GM18519 (cell line): ENCODE data around the gene GMDS.

Experiments
- ATAC-seq: cut with Tn5 transposase; IDR thresholded peaks from one replicate; pipeline ENCODE4 v1.9.1; 2021; ENCODE audit warnings: mild to moderate bottlenecking, moderate library complexity; ENCODE audit not compliant: unreplicated experiment, low FRiP score

The GMDS gene

GRCh38 chr6:2054516-2055067 is 190.8 kb downstream of the GMDS start:
- no peak for ATAC-seq

GRCh38 chr6:2053691-2054090 is 191.7 kb downstream of the GMDS start:
- ATAC-seq = no peak

DNA sequence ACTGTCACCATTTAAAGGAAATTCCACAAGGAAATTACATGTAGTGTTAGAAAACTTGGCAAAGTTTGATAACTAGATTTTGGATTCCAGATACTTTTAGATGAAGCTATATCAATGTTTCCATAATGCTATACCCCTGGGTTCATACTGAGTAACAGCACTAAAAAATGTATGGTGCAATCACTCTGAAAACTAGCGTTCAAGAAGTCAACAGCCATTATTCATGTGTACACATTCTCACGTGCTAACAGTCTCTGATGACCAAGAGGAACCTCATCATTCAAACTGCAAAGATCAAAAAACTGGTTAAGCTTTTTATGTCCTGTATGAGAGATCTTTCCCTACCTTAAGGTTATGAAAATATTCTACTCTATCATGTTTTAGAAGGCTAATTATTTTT is 197.6 kb downstream of the GMDS start:
- no peak for ATAC-seq

GRCh38 chr6:2044192-2044591 is 201.2 kb downstream of the GMDS start:
- no peak for ATAC-seq

GRCh38 chr6:2042956-2043648 is 202.3 kb downstream of the GMDS start:
- no peak for ATAC-seq

GRCh38 chr6:2038092-2038491 is 207.3 kb downstream of the GMDS start:
- ATAC-seq = no peak

DNA sequence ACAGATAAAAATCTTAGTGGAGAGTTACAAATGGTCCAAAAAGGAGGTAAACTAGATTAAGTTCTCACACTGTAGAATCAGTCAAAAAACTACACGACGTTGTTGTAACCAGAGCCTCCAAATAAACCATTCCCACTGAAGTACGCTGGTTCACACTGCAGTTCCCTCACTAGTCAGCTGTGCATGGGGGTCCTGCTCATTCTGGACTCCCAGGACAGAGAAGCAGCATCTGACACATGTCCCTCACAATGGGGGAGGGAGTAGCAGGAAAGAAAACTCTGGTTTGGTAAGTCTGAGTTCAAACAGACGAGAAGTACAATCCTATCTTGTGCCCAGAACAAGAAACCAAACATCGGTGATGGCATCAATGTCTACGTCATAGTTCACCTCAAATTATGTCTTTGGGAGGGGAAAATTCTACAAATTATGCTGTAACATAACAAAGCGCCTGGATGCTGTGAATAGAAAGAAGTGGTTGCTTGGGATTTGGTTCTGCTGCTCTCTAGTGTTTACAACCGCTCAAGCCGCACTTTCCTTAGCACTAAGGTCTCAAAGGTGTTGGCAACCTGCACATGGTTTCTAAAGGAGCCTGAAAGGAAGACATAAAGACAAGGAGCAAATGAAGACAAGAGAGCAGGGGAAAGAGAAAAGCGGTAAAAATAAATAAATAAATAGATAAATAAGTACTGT is 208.0 kb downstream of the GMDS start:
- ATAC-seq = no peak

- ATAC-seq = no peak
These were observed 208.7 kb downstream of the GMDS start for GRCh38 chr6:2036710-2037023.

- no peak for ATAC-seq
These were observed 209.3 kb downstream of the GMDS start for GRCh38 chr6:2035826-2036709.

DNA sequence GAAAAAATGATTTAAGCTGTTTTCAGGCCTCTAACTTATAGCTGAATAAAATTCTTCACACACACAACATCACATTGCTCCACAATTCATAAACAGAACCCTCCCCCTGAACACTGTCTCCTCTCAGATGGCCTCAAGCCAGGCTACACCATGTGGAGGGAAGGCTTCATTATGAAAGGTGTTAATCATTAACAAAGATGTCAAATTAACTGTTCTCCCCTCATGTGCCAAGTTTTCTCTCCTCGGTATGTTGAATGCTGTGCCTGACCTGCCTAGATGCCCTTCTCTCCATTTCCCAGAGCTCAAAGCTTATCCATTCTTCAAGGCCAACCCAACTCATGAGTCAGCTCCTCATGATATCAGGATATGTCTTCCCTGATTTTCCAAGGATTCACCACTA is 210.4 kb downstream of the GMDS start:
- no peak for ATAC-seq

GRCh38 chr6:2034256-2034655 is 211.1 kb downstream of the GMDS start:
- no peak for ATAC-seq

GRCh38 chr6:2033544-2033943 is 211.9 kb downstream of the GMDS start:
- ATAC-seq = no peak

- no peak for ATAC-seq
These were observed 214.6 kb downstream of the GMDS start for GRCh38 chr6:2030682-2031244.

GRCh38 chr6:2029952-2030351 is 215.5 kb downstream of the GMDS start:
- ATAC-seq = no peak

GRCh38 chr6:2029130-2029794 is 216.1 kb downstream of the GMDS start:
- ATAC-seq = no peak

DNA sequence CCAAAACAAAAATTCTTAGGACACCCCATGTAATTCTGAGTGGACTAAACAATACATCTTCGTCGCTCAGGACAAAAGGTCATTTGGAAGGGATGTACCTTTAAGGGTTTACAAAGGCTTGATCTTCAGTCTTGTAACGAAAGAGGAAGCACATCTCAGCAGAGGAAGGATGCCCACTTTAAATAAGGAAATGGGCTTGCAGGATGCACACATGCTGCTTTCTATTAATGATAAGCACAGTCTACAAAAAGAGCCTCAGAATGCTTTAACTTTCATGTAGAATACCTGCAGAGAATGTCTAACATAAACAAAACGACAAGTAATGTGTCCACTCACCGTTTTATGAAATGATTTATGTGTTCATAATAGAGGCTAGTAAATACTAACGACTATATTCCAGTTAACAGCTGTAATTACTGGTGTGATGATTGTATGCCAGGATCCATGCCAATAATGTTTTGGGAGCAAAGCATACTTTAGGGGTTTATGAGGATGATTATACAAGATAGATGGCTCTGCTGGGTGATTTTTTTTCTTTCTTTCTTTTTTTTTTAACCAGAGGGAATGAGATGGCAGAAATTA is 216.9 kb downstream of the GMDS start:
- ATAC-seq = no peak

GRCh38 chr6:2026133-2026532 is 219.3 kb downstream of the GMDS start:
- ATAC-seq = no peak

DNA sequence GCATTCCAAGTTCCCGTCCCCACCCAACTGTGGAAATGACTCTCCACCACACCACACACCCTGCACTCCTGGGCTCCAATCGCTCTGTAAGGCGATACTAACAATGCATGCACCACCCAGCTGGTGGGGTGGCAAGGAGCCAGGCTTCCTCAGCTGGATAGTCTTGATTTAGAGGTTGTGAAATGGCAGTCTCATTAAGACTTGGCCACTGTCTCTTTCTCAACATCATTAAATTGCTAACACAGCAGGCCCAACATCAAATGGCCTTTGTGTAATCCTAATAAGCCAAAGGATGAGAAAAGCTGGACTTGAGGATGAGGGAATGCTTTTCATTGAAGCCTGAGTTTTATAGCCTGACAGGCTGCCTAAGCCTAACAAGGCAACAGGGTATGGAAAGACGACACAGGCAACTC is 223.7 kb downstream of the GMDS start:
- no peak for ATAC-seq

DNA sequence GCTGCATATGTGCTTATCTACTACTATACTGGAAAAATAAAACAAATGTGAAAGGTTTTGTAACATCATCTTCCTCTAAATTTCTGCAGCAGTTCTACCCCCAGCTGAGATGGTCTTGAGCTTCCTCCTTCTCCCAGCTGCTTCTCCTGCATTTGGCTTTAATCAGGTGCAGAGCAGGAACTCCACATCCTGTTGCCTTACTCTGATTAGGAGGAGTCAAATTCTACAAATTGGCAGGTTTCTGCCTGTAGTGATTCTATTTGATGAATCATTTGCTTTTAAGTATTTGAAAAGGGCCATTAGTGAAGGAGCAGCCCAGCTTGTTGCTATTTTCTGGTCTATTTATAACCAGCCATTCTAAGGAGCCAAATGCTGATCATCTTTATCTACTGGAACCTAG is 224.5 kb downstream of the GMDS start:
- no peak for ATAC-seq

GRCh38 chr6:2019051-2019450 is 226.4 kb downstream of the GMDS start:
- no peak for ATAC-seq
